ENCODE data around the gene PCED1A. TPM values are rescaled to one million over a fixed set of nuclear protein-coding genes. Genes with fewer than 3 reads are reported as not detected.

The PCED1A gene
- total and polyA plus RNA-seq, 2 donors from 2014 or later, result 43.6 to 47.7 TPM

- no peak overlapping the region for H3K27ac ChIP-seq (ENCODE audit: low read depth in 2 of 2, low read length in 2 of 2)
- no peak for FAIRE-seq
- no peaks in the 10 kb centered on the region for H3K9me3 ChIP-seq (ENCODE audit: control insufficient read depth in 2 of 3, insufficient read depth in 1 of 3, low read length in 3 of 3)
- peaks cover 0 to 3% (median 0%) of the 10 kb centered on the region in 3 donors for H3K4me1 ChIP-seq (ENCODE audit: control insufficient read depth in 2 of 3, insufficient read depth in 2 of 3, low read depth in 1 of 3, low read length in 3 of 3)
- no peak for DNase-seq
- H3K9ac ChIP-seq (ENCODE audit: low read length in 3 of 3), result no peak overlapping the region
- H3K36me3 ChIP-seq (ENCODE audit: control insufficient read depth in 2 of 3, insufficient read depth in 3 of 3, low read length in 3 of 3), result no peaks in the 10 kb centered on the region
- no peaks in the 10 kb centered on the region for H3K27me3 ChIP-seq (ENCODE audit: control insufficient read depth, insufficient read depth, low read length)
- intact Hi-C loops (cut with DNase I), result no loop called here
- no peak overlapping the region for H3K4me3 ChIP-seq (ENCODE audit: low read length in 3 of 3)
- no peak for TF ChIP-seq CTCF (IDR thresholded peaks at IDR 0.05; ENCODE audit: borderline replicate concordance, extremely low read depth, insufficient read depth)
These were observed 42.2 kb downstream of the PCED1A start for GRCh38 chr20:2798095-2798805.

DNA sequence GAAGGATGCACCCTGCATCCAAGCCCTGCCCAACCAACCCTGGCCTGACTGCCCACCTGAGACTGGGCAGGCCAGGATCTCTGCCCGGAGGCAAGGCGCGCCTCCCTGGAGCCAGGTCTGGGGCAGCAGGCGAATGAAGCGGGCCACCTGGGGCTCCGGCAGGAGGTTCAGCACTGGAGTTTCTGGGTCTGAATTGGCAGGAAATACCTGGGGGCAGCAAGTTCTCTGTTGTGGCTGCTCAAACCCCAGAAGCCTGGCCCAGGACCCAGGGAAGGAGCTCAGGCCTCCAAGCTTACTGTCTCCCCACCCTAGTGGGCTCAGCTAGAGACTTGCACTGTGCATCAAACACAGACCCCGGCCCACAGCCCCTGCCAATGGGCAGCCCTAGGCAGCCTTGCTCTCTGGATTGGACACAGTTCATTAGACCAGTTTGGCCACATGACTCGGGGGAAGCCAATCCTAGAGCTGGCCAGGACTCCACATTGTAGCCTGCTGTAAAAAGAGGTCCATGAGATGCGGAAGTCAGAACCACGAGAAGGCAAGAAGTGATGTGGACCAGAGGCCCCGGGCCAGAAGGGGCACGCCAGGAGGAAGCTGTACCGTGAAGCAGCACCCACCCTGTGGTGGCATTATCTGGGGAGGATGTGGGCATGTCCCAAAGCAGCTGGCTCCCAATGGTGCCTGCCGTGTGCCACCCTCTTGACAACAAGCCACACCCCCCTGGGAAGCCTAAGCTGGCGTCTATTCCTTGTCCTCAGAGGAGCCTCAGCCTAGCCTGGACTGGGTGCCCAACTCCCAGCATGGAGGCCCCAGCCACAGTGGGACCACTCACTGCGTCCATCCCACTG is 43.1 kb downstream of the PCED1A start:
- FAIRE-seq (no peak), DNase-seq (no peak)
- Histone ChIP-seq H3K4me3 (ENCODE audit: low read length in 3 of 3) (no peak overlapping the region), H3K4me1 (ENCODE audit: control insufficient read depth in 2 of 3, insufficient read depth in 2 of 3, low read depth in 1 of 3, low read length in 3 of 3) (peaks cover 0 to 3% (median 0%) of the 10 kb centered on the region in 3 donors), H3K9me3 (ENCODE audit: control insufficient read depth in 2 of 3, insufficient read depth in 1 of 3, low read length in 3 of 3) (no peaks in the 10 kb centered on the region), H3K9ac (ENCODE audit: low read length in 3 of 3) (no peak overlapping the region), H3K27me3 (ENCODE audit: control insufficient read depth, insufficient read depth, low read length) (no peaks in the 10 kb centered on the region), H3K27ac (ENCODE audit: low read depth in 2 of 2, low read length in 2 of 2) (no peak overlapping the region), H3K36me3 (ENCODE audit: control insufficient read depth in 2 of 3, insufficient read depth in 3 of 3, low read length in 3 of 3) (no peaks in the 10 kb centered on the region)
- no peak for TF ChIP-seq CTCF (IDR thresholded peaks at IDR 0.05; ENCODE audit: borderline replicate concordance, extremely low read depth, insufficient read depth)
- intact Hi-C loops (cut with DNase I), result no loop called here

- Histone ChIP-seq H3K4me3 (ENCODE audit: low read length in 3 of 3) (no peak overlapping the region), H3K27me3 (ENCODE audit: control insufficient read depth, insufficient read depth, low read length) (no peaks in the 10 kb centered on the region), H3K27ac (ENCODE audit: low read depth in 2 of 2, low read length in 2 of 2) (no peak overlapping the region), H3K36me3 (ENCODE audit: control insufficient read depth in 2 of 3, insufficient read depth in 3 of 3, low read length in 3 of 3) (no peaks in the 10 kb centered on the region), H3K4me1 (ENCODE audit: control insufficient read depth in 2 of 3, insufficient read depth in 2 of 3, low read depth in 1 of 3, low read length in 3 of 3) (peaks cover 0 to 3% (median 0%) of the 10 kb centered on the region in 3 donors), H3K9ac (ENCODE audit: low read length in 3 of 3) (no peak overlapping the region), H3K9me3 (ENCODE audit: control insufficient read depth in 2 of 3, insufficient read depth in 1 of 3, low read length in 3 of 3) (no peaks in the 10 kb centered on the region)
- no peak for TF ChIP-seq CTCF (IDR thresholded peaks at IDR 0.05; ENCODE audit: borderline replicate concordance, extremely low read depth, insufficient read depth)
- intact Hi-C loops (cut with DNase I), result no loop called here
- FAIRE-seq (no peak), DNase-seq (no peak)
These were observed 44.3 kb downstream of the PCED1A start for GRCh38 chr20:2796011-2796660.

All from kidney (tissue), 14 donors.